LNCaP clone FGC (cell line): Measurements from ENCODE around the gene GALNT9.

ENCODE experiments used
- DNase-seq: peaks from one replicate; pipeline ENCODE4 v3.0.0-alpha.2; 2011; ENCODE audit warnings: low read depth
- H3K4me3 ChIP-seq: 2 replicates; pipeline ENCODE4 v1.5.1; 2011; ENCODE audit warnings: mild to moderate bottlenecking, low read depth, low read length, control low read depth
- CTCF ChIP-seq: IDR thresholded peaks from 2 replicates; pipeline ENCODE4 v1.5.1; 2012; ENCODE audit warnings: mild to moderate bottlenecking; ENCODE audit not compliant: control insufficient read depth, insufficient read depth; ENCODE audit errors: extremely low read depth

GALNT9 gene

DNA sequence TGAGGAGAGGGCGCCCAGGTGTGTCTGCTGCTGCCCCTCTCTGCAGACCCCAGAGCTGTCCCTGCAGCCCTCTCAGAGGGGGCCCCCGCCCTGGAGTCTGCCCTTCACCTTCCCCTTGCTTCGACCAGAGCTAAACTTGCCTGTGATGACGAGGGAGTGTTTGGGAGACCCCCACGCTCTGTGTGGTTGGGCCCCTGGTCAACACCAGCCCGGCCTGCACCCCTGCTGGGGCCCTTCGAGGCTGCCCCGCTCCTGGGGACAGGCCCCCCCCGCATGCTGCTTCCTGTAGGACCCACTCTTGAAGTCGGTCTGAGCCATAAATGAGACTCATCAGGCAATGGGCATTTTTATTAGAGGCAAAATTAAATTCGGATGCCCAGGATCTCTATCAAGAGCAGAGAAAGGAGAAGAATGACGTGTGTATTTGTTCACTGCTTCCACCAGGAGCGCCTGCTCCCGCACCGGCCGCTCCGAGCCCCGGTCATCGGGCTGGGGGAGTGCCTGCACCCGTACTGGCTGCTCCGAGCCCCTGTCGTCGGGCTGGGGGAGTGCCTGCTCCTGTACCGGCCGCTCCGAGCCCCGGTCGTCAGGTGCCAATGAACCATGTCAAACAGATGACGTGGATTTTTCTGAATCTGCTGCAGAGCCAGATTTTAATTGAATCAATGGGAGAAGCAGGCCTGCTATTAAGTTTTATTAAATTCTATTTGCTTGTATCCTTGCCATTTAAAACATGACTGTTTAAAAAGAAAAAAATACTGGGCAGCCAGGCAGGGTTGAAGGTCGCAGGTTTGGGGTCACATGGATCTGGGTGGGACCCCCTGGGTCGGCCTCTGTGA lies 137.5 kb downstream of the GALNT9 start:
- DNase-seq, result no peak
- no peak overlapping the region for H3K4me3 ChIP-seq
- TF ChIP-seq CTCF, result no peak

GRCh38 chr12:132190834-132191500 lies 138.4 kb downstream of the GALNT9 start:
- TF ChIP-seq CTCF, result no peak
- DNase-seq, result no peak
- H3K4me3 ChIP-seq, result peak overlapping the region; percentile 61

- no peak for DNase-seq
- peak overlapping the region; percentile 61 for H3K4me3 ChIP-seq
- TF ChIP-seq CTCF, result no peak
Measured at GRCh38 chr12:132190012-132190755, 139.2 kb downstream of the GALNT9 start.

DNA sequence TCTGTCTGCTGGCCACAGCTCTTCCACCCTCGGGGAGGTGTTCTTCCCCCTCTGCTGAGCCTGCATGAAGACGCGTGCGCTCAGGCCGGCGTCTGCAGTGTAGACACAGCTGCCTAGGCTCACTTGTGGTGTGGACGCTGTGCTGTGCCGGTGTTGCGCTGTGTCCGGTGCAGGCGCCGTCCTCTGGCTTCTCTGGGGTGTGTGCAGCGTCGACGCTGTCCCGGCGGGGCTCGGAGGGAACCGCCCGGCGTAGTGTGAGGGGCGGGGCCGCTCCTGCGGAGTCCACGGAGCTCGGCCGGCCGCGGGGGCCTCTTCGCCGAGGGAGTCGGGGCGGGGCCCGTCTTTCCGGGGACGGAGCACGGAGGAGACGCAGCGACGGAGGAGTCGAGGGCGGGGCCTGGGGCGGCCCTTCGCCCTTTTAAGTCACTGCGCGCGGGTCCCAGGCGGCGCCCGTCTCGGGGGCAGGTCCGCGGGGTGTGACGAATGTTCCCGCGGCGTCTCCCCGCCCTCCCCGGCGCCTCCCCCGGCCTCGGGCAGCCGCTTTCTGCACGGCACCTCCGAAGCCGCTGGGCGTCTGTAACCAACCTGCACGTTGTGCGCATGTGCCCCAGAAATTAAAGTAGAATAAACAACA lies 139.9 kb downstream of the GALNT9 start:
- peak; percentile 69 for DNase-seq
- TF ChIP-seq CTCF, result no peak
- peak overlapping the region; percentile 61 for H3K4me3 ChIP-seq

- no peak for TF ChIP-seq CTCF
- no peak for DNase-seq
- H3K4me3 ChIP-seq, result peak overlapping the region; percentile 61
Measured at GRCh38 chr12:132188916-132189325, 140.5 kb downstream of the GALNT9 start.

- no peak for DNase-seq
- no peak for TF ChIP-seq CTCF
- H3K4me3 ChIP-seq, result no peak overlapping the region
Measured at GRCh38 chr12:132188451-132188901, 140.9 kb downstream of the GALNT9 start.
